ENCODE results near the gene GTF3C2. TPM values are rescaled to one million over a fixed set of nuclear protein-coding genes. Genes with fewer than 3 reads are reported as not detected.
A peak's percentile ranks its signal among the peaks of the same experiment; 100 is the strongest.

Gene GTF3C2
- total RNA-seq, 1 donor from 2014 or later, result 16.2 TPM

- intact Hi-C loops (cut with micrococcal nuclease), result no loop called here
- Histone ChIP-seq H3K9me3 (replicated peaks) (no peaks in the 10 kb centered on the region), H3K27ac (replicated peaks) (peak overlapping the region; percentile 93), H3K4me3 (peak overlapping the region; percentile 74), H3K36me3 (no peaks in the 10 kb centered on the region), H3K27me3 (ENCODE audit: low read depth) (peaks cover 32% of the 10 kb centered on the region), H3K4me1 (peaks cover 26% of the 10 kb centered on the region)
- DNase-seq, result no peak
- TF ChIP-seq, protein P1, sequence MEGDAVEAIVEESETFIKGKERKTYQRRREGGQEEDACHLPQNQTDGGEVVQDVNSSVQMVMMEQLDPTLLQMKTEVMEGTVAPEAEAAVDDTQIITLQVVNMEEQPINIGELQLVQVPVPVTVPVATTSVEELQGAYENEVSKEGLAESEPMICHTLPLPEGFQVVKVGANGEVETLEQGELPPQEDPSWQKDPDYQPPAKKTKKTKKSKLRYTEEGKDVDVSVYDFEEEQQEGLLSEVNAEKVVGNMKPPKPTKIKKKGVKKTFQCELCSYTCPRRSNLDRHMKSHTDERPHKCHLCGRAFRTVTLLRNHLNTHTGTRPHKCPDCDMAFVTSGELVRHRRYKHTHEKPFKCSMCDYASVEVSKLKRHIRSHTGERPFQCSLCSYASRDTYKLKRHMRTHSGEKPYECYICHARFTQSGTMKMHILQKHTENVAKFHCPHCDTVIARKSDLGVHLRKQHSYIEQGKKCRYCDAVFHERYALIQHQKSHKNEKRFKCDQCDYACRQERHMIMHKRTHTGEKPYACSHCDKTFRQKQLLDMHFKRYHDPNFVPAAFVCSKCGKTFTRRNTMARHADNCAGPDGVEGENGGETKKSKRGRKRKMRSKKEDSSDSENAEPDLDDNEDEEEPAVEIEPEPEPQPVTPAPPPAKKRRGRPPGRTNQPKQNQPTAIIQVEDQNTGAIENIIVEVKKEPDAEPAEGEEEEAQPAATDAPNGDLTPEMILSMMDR (IDR thresholded peaks at IDR 0.05; ENCODE audit: borderline replicate concordance), result no peak
These were observed 75.1 kb downstream of the GTF3C2 start for GRCh38 chr2:27281442-27281841.

- peak overlapping the region; percentile 93 for H3K27ac ChIP-seq (replicated peaks)
These were observed 75.7 kb downstream of the GTF3C2 start for GRCh38 chr2:27280826-27281225.

GRCh38 chr2:27278010-27278409 lies 78.6 kb downstream of the GTF3C2 start:
- intact Hi-C loops (cut with micrococcal nuclease), result no loop called here
- H3K4me3 ChIP-seq, result no peak overlapping the region
- TF ChIP-seq, protein P1 (IDR thresholded peaks at IDR 0.05; ENCODE audit: borderline replicate concordance), result no peak
- H3K36me3 ChIP-seq, result no peaks in the 10 kb centered on the region
- H3K27ac ChIP-seq (replicated peaks), result no peak overlapping the region
- peaks cover 24% of the 10 kb centered on the region for H3K27me3 ChIP-seq (ENCODE audit: low read depth)
- no peaks in the 10 kb centered on the region for H3K9me3 ChIP-seq (replicated peaks)
- no peak for DNase-seq
- peaks cover 38% of the 10 kb centered on the region for H3K4me1 ChIP-seq

More at GRCh38 chr2:27280826-27281225, 75.7 kb downstream of the GTF3C2 start:
- H3K27me3 ChIP-seq (ENCODE audit: low read depth), result peaks cover 32% of the 10 kb centered on the region
- intact Hi-C loops (cut with micrococcal nuclease), result no loop called here
- peaks cover 22% of the 10 kb centered on the region for H3K4me1 ChIP-seq
- TF ChIP-seq, protein P1 (IDR thresholded peaks at IDR 0.05; ENCODE audit: borderline replicate concordance), result no peak
- no peak overlapping the region for H3K4me3 ChIP-seq
- H3K9me3 ChIP-seq (replicated peaks), result no peaks in the 10 kb centered on the region
- DNase-seq, result no peak
- no peaks in the 10 kb centered on the region for H3K36me3 ChIP-seq

Other genes with a start within 250 kb of the GTF3C2 start
- gene CGREF1, start 237.6 kb downstream of the GTF3C2 start, total RNA-seq, result 0.80 TPM
- 3.5 TPM for gene ABHD1, start 232.9 kb downstream of the GTF3C2 start, total RNA-seq
- 54.6 TPM for gene PREB, start 222.1 kb downstream of the GTF3C2 start, total RNA-seq
- gene PRR30, start 217.4 kb downstream of the GTF3C2 start, total RNA-seq, result not detected
- gene TCF23, start 207.8 kb downstream of the GTF3C2 start, total RNA-seq, result 0.08 TPM
- gene ATRAID, start 144.7 kb downstream of the GTF3C2 start, total RNA-seq, result 121 TPM
- 12.0 TPM for gene SLC5A6, start 144.5 kb downstream of the GTF3C2 start, total RNA-seq
- 7.7 TPM for gene CAD, start 139.4 kb downstream of the GTF3C2 start, total RNA-seq
- gene SLC30A3, start 93.7 kb downstream of the GTF3C2 start, total RNA-seq, result 5.9 TPM
- 1.2 TPM for gene DNAJC5G, start 81.3 kb downstream of the GTF3C2 start, total RNA-seq
- gene TRIM54, start 74.3 kb downstream of the GTF3C2 start, total RNA-seq, result 285 TPM
- 1.5 TPM for gene UCN, start 48.3 kb downstream of the GTF3C2 start, total RNA-seq
- 59.2 TPM for gene MPV17, start 33.7 kb downstream of the GTF3C2 start, total RNA-seq
- 34.1 TPM for gene EIF2B4, start 13.6 kb upstream of the GTF3C2 start, total RNA-seq
- 58.9 TPM for gene SNX17, start 13.9 kb upstream of the GTF3C2 start, total RNA-seq
- gene ZNF513, start 24.0 kb upstream of the GTF3C2 start, total RNA-seq, result 6.7 TPM
- 34.4 TPM for gene PPM1G, start 52.8 kb upstream of the GTF3C2 start, total RNA-seq
- gene NRBP1, start 71.9 kb upstream of the GTF3C2 start, total RNA-seq, result 52.5 TPM
- gene KRTCAP3, start 85.6 kb upstream of the GTF3C2 start, total RNA-seq, result 0.63 TPM
- 21.8 TPM for gene IFT172, start 133.0 kb upstream of the GTF3C2 start, total RNA-seq
- gene FNDC4, start 138.4 kb upstream of the GTF3C2 start, total RNA-seq, result 1.7 TPM
- not detected for gene GCKR, start 140.1 kb upstream of the GTF3C2 start, total RNA-seq
- gene ZNF512, start 226.3 kb upstream of the GTF3C2 start, total RNA-seq, result 16.1 TPM